DND-41 (cell line): ENCODE results near the gene THSD7B.

Source experiments
- ATAC-seq: fragments of 200-7000 bp; cut with Tn5 transposase; 3 replicates; pipeline ENCODE4 v1.9.1; 2021; ENCODE audit warnings: low read depth; ENCODE audit not compliant: insufficient read depth
- DNase-seq: peaks from one replicate; pipeline ENCODE4 v3.0.0-alpha.2; 2020
- H2AFZ ChIP-seq: 2 replicates; pipeline ENCODE4 v1.6.0; 2012; ENCODE audit warnings: low read depth, low read length
- H3K27ac ChIP-seq: 2 replicates; pipeline ENCODE4 v1.5.1; 2012; ENCODE audit warnings: low read length, inconsistent platforms
- H3K27me3 ChIP-seq: fragments of 200-600 bp; sonication (generic); 2 replicates; pipeline ENCODE4 v1.6.0; 2012; ENCODE audit warnings: low read length, mild to moderate bottlenecking, inconsistent platforms; ENCODE audit not compliant: insufficient read depth, poor library complexity
- H3K36me3 ChIP-seq: 2 replicates; pipeline ENCODE4 v1.5.1; 2012; ENCODE audit warnings: low read length, inconsistent platforms; ENCODE audit not compliant: insufficient read depth
- H3K4me1 ChIP-seq: 2 replicates; pipeline ENCODE4 v1.5.1; 2012; ENCODE audit warnings: mild to moderate bottlenecking, low read length; ENCODE audit not compliant: insufficient read depth
- H3K4me2 ChIP-seq: 2 replicates; pipeline ENCODE4 v1.6.0; 2012; ENCODE audit warnings: mild to moderate bottlenecking, moderate library complexity, low read length, inconsistent platforms; ENCODE audit not compliant: insufficient read depth
- H3K4me3 ChIP-seq, 2 experiments: fragments of 200-600 bp in 1 of 2; shearing (Covaris generic) in 1 of 2; 2 replicates each; pipeline ENCODE4 v1.5.1; 2012 to 2016; ENCODE audit warnings: inconsistent platforms in 2 of 2, low read length in 2 of 2, mild to moderate bottlenecking in 2 of 2, low read depth in 1 of 2, moderate library complexity in 1 of 2
- H3K79me2 ChIP-seq: 2 replicates; pipeline ENCODE4 v1.6.0; 2012; ENCODE audit warnings: low read length, inconsistent platforms; ENCODE audit not compliant: insufficient read depth
- H3K9ac ChIP-seq: 2 replicates; pipeline ENCODE4 v1.6.0; 2012; ENCODE audit warnings: low read depth, mild to moderate bottlenecking, inconsistent platforms, low read length, moderate library complexity
- H3K9me3 ChIP-seq: 2 replicates; pipeline ENCODE4 v1.5.1; 2012; ENCODE audit warnings: low read length, moderate library complexity, mild to moderate bottlenecking, inconsistent platforms; ENCODE audit not compliant: insufficient read depth, severe bottlenecking
- H4K20me1 ChIP-seq: 2 replicates; pipeline ENCODE4 v1.6.0; 2012; ENCODE audit warnings: low read length; ENCODE audit not compliant: insufficient read depth
- CTCF ChIP-seq: IDR thresholded peaks from 2 replicates; pipeline ENCODE4 v1.5.1; 2012; ENCODE audit warnings: borderline replicate concordance, low read length, moderate library complexity, mild to moderate bottlenecking; ENCODE audit not compliant: poor library complexity, severe bottlenecking; ENCODE audit errors: extremely low read depth
- EZH2 ChIP-seq: IDR thresholded peaks from 3 replicates; pipeline ENCODE4 v1.6.1; 2012; ENCODE audit warnings: borderline replicate concordance, low read depth, mild to moderate bottlenecking, moderate library complexity, low read length, inconsistent platforms; ENCODE audit not compliant: severe bottlenecking

Gene THSD7B

GRCh38 chr2:137659616-137660015, 894.3 kb downstream of the THSD7B start:
- Histone ChIP-seq H3K9me3 (peaks cover 3% of the 10 kb centered on the region), H3K4me2 (no peak overlapping the region), H4K20me1 (no peaks in the 10 kb centered on the region), H3K27ac (no peak overlapping the region), H3K9ac (no peak overlapping the region), H3K79me2 (no peaks in the 10 kb centered on the region), H2AFZ (no peak overlapping the region), H3K4me3 (no peak overlapping the region), H3K36me3 (no peaks in the 10 kb centered on the region), H3K27me3 (no peaks in the 10 kb centered on the region), H3K4me1 (no peaks in the 10 kb centered on the region)
- ATAC-seq = no peak
- DNase-seq = no peak
- no peak for TF ChIP-seq EZH2
- no peak for TF ChIP-seq CTCF

GRCh38 chr2:137670111-137670510, 904.8 kb downstream of the THSD7B start:
- Histone ChIP-seq H3K4me2 (no peak overlapping the region), H3K4me3 (no peak overlapping the region), H3K36me3 (no peaks in the 10 kb centered on the region), H3K27ac (no peak overlapping the region), H3K4me1 (no peaks in the 10 kb centered on the region), H3K79me2 (no peaks in the 10 kb centered on the region), H4K20me1 (no peaks in the 10 kb centered on the region), H3K27me3 (no peaks in the 10 kb centered on the region), H2AFZ (no peak overlapping the region), H3K9me3 (no peaks in the 10 kb centered on the region), H3K9ac (no peak overlapping the region)
- ATAC-seq (no peak), DNase-seq (no peak)
- TF ChIP-seq CTCF (no peak), EZH2 (no peak)

- no peak overlapping the region for H3K4me3 ChIP-seq
- H3K36me3 ChIP-seq = no peaks in the 10 kb centered on the region
- no peaks in the 10 kb centered on the region for H3K79me2 ChIP-seq
- no peak for DNase-seq
- no peak overlapping the region for H3K27ac ChIP-seq
- H3K9me3 ChIP-seq = no peaks in the 10 kb centered on the region
- H3K4me2 ChIP-seq = no peak overlapping the region
- H3K27me3 ChIP-seq = no peaks in the 10 kb centered on the region
- no peak for ATAC-seq
- peaks cover 15% of the 10 kb centered on the region for H3K4me1 ChIP-seq
- no peak overlapping the region for H2AFZ ChIP-seq
- no peak overlapping the region for H3K9ac ChIP-seq
- TF ChIP-seq EZH2 = no peak
- no peak for TF ChIP-seq CTCF
- no peaks in the 10 kb centered on the region for H4K20me1 ChIP-seq
These were observed 907.7 kb downstream of the THSD7B start for GRCh38 chr2:137672989-137673552.

GRCh38 chr2:137674991-137675390, 909.6 kb downstream of the THSD7B start:
- TF ChIP-seq EZH2 (no peak), CTCF (no peak)
- Histone ChIP-seq H3K4me1 (peaks cover 15% of the 10 kb centered on the region), H3K27ac (no peak overlapping the region), H2AFZ (no peak overlapping the region), H3K9ac (no peak overlapping the region), H3K4me2 (no peak overlapping the region), H3K27me3 (no peaks in the 10 kb centered on the region), H3K4me3 (no peak overlapping the region), H3K36me3 (no peaks in the 10 kb centered on the region), H3K79me2 (no peaks in the 10 kb centered on the region), H4K20me1 (no peaks in the 10 kb centered on the region), H3K9me3 (no peaks in the 10 kb centered on the region)
- ATAC-seq = no peak
- no peak for DNase-seq
